ENCODE measurements around the gene THAP11. TPM values are rescaled to one million over a fixed set of nuclear protein-coding genes. Genes with fewer than 3 reads are reported as not detected.

Gene THAP11
- total and polyA plus RNA-seq, 2 of the 13 experiments (the other 11 are each of a cell fraction or from before 2014, with no cell fraction given), result 44.2 to 53.4 TPM

DNA sequence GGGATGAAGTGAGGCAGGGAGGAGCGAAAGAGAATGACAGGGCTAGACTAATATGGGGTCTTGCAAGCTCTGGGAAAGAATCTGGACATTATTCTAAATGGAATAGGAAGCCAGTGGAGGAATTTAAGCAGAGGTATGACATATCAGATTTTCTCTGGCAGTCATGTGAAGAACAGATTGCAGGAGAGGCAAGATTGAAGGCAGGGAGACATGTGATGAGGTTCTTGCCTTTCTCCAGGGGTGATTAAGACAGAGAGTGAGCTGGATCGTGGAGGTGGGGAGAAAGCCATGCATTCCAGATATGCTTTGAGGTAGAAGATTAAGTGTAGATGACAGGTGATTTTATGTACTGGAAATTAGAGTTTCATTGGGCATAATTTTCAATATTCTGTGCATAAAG is 4.3 kb upstream of the THAP11 start (continued):
- TF ChIP-seq NR2F1 (CRISPR knock-in tag; IDR thresholded peaks at IDR 0.05) (no peak), HMG20B (CRISPR knock-in tag; conservative IDR thresholded peaks at IDR 0.05) (no peak), KMT2A (CRISPR knock-in tag; IDR thresholded peaks at IDR 0.05) (no peak), CENPX (CRISPR knock-in tag; IDR thresholded peaks at IDR 0.05) (no peak), NCOA2 (CRISPR knock-in tag; IDR thresholded peaks at IDR 0.05) (no peak)
- TF ChIP-seq, protein P1, sequence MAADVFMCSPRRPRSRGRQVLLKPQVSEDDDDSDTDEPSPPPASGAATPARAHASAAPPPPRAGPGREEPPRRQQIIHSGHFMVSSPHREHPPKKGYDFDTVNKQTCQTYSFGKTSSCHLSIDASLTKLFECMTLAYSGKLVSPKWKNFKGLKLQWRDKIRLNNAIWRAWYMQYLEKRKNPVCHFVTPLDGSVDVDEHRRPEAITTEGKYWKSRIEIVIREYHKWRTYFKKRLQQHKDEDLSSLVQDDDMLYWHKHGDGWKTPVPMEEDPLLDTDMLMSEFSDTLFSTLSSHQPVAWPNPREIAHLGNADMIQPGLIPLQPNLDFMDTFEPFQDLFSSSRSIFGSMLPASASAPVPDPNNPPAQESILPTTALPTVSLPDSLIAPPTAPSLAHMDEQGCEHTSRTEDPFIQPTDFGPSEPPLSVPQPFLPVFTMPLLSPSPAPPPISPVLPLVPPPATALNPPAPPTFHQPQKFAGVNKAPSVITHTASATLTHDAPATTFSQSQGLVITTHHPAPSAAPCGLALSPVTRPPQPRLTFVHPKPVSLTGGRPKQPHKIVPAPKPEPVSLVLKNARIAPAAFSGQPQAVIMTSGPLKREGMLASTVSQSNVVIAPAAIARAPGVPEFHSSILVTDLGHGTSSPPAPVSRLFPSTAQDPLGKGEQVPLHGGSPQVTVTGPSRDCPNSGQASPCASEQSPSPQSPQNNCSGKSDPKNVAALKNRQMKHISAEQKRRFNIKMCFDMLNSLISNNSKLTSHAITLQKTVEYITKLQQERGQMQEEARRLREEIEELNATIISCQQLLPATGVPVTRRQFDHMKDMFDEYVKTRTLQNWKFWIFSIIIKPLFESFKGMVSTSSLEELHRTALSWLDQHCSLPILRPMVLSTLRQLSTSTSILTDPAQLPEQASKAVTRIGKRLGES (CRISPR knock-in tag; IDR thresholded peaks at IDR 0.05; ENCODE audit: borderline replicate concordance), result no peak
- TF ChIP-seq, protein P2, sequence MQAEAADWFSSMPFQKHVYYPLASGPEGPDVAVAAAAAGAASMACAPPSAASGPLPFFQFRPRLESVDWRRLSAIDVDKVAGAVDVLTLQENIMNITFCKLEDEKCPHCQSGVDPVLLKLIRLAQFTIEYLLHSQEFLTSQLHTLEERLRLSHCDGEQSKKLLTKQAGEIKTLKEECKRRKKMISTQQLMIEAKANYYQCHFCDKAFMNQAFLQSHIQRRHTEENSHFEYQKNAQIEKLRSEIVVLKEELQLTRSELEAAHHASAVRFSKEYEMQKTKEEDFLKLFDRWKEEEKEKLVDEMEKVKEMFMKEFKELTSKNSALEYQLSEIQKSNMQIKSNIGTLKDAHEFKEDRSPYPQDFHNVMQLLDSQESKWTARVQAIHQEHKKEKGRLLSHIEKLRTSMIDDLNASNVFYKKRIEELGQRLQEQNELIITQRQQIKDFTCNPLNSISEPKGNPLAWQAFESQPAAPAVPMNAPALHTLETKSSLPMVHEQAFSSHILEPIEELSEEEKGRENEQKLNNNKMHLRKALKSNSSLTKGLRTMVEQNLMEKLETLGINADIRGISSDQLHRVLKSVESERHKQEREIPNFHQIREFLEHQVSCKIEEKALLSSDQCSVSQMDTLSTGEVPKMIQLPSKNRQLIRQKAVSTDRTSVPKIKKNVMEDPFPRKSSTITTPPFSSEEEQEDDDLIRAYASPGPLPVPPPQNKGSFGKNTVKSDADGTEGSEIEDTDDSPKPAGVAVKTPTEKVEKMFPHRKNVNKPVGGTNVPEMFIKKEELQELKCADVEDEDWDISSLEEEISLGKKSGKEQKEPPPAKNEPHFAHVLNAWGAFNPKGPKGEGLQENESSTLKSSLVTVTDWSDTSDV (CRISPR knock-in tag; IDR thresholded peaks at IDR 0.05), result no peak
- TF ChIP-seq, protein P3, sequence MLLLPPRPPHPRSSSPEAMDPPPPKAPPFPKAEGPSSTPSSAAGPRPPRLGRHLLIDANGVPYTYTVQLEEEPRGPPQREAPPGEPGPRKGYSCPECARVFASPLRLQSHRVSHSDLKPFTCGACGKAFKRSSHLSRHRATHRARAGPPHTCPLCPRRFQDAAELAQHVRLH (CRISPR knock-in tag; IDR thresholded peaks at IDR 0.05; ENCODE audit: borderline replicate concordance, low read depth), result no peak

Measured in HepG2 (cell line).